ENCODE measurements around the gene DDX17. TPM values are rescaled to one million over a fixed set of nuclear protein-coding genes. Genes with fewer than 3 reads are reported as not detected.

DDX17 gene
- total and polyA plus RNA-seq, 2 experiments from 2014 or later = 88.0 to 603 TPM

DNA sequence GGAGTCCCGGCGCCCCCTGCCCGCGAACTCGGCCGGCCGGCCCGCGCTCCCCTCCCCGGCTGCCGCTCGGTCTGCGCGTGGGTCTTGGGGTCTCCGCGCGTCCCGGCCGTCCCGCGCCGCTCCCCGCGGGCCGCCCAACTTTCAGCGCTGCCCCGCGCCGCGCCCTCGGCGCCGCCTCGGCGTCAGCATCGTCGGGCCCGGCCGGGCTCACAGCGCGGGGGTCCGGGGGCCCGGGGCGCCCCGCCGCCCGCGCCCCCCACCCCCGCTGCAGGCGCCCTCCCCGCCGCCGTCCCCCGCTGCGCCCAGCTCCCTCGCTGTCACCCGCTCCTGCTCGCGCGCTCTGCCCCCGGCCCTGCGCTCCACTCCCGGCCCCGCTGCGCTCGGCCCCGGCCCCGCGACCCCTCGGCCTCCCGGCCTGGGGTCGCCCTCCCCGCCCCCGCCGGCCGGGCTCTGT, 51.0 kb downstream of the DDX17 start, which contains the start of gene KCNJ4:
Gene KCNJ4, minus strand, starts transcription at position 124 of the 454 bp plus-strand sequence. CDS start 27,067 bp downstream, outside the sequence.
- no peak; the same call in 2 of the 3 replicates for ATAC-seq
- peaks cover 28% of the 10 kb centered on the region for H3K4me1 Mint-ChIP-seq
- peak within 1 kb of the TSS; percentile 77 for H3K4me3 Mint-ChIP-seq
- Histone ChIP-seq H3K27ac (ENCODE audit: low read depth) (no peak within 1 kb of the TSS), H3K36me3 (ENCODE audit: insufficient read depth) (no peaks in the 10 kb centered on the region), H3K4me2 (peak within 1 kb of the TSS; percentile 86), H3K27me3 (ENCODE audit: insufficient read depth) (peaks cover 72% of the 10 kb centered on the region), H3K4me1 (ENCODE audit: insufficient read depth) (peaks cover 8% of the 10 kb centered on the region; the same call in 1 of the 2 replicates), H3F3A (replicated peaks; ENCODE audit: low read depth) (peaks cover 12% of the 10 kb centered on the region; the same call in 1 of the 2 replicates), H4K20me1 (replicated peaks; ENCODE audit: insufficient read depth) (no peaks in the 10 kb centered on the region; the same call in 1 of the 2 replicates), H3K79me2 (replicated peaks; ENCODE audit: insufficient read depth) (no peaks in the 10 kb centered on the region), H2AFZ (peak within 1 kb of the TSS; percentile 84; the same call in 1 of the 2 replicates), H3K4me3 (peak within 1 kb of the TSS; percentile 74), H3K9me2 (ENCODE audit: insufficient read depth) (no peaks in the 10 kb centered on the region)
- peaks cover 48% of the 10 kb centered on the region for H3K27me3 Mint-ChIP-seq (ENCODE audit: insufficient read depth, low read depth, poor library complexity)
- no peak within 1 kb of the TSS for H3K27ac Mint-ChIP-seq
- peaks cover 4% of the 10 kb centered on the region; the same call in 1 of the 3 replicates for H3K9me3 Mint-ChIP-seq
- no peaks in the 10 kb centered on the region; the same call in 2 of the 3 replicates for H3K36me3 Mint-ChIP-seq (ENCODE audit: low read depth)
- no peak for DNase-seq (ENCODE audit: low spot score)
- no peak for TF ChIP-seq CREB1 (CRISPR knock-in tag; IDR thresholded peaks at IDR 0.05; ENCODE audit: low read depth)
- no peak for TF ChIP-seq JUNB (IDR thresholded peaks at IDR 0.05; ENCODE audit: unreplicated experiment)
- TF ChIP-seq EZH2 (IDR thresholded peaks at IDR 0.05; ENCODE audit: low read depth, unreplicated experiment) = no peak
- no peak for TF ChIP-seq STAT1 (IDR thresholded peaks at IDR 0.05; ENCODE audit: unreplicated experiment)
- TF ChIP-seq ZNF331 (CRISPR knock-in tag; IDR thresholded peaks at IDR 0.05; ENCODE audit: low read depth) = no peak
- no peak for TF ChIP-seq POLR2AphosphoS5 (IDR thresholded peaks at IDR 0.05; ENCODE audit: low read depth)
- TF ChIP-seq EZH2phosphoT487 (IDR thresholded peaks at IDR 0.05; ENCODE audit: unreplicated experiment) = no peak
- TF ChIP-seq, protein P1, sequence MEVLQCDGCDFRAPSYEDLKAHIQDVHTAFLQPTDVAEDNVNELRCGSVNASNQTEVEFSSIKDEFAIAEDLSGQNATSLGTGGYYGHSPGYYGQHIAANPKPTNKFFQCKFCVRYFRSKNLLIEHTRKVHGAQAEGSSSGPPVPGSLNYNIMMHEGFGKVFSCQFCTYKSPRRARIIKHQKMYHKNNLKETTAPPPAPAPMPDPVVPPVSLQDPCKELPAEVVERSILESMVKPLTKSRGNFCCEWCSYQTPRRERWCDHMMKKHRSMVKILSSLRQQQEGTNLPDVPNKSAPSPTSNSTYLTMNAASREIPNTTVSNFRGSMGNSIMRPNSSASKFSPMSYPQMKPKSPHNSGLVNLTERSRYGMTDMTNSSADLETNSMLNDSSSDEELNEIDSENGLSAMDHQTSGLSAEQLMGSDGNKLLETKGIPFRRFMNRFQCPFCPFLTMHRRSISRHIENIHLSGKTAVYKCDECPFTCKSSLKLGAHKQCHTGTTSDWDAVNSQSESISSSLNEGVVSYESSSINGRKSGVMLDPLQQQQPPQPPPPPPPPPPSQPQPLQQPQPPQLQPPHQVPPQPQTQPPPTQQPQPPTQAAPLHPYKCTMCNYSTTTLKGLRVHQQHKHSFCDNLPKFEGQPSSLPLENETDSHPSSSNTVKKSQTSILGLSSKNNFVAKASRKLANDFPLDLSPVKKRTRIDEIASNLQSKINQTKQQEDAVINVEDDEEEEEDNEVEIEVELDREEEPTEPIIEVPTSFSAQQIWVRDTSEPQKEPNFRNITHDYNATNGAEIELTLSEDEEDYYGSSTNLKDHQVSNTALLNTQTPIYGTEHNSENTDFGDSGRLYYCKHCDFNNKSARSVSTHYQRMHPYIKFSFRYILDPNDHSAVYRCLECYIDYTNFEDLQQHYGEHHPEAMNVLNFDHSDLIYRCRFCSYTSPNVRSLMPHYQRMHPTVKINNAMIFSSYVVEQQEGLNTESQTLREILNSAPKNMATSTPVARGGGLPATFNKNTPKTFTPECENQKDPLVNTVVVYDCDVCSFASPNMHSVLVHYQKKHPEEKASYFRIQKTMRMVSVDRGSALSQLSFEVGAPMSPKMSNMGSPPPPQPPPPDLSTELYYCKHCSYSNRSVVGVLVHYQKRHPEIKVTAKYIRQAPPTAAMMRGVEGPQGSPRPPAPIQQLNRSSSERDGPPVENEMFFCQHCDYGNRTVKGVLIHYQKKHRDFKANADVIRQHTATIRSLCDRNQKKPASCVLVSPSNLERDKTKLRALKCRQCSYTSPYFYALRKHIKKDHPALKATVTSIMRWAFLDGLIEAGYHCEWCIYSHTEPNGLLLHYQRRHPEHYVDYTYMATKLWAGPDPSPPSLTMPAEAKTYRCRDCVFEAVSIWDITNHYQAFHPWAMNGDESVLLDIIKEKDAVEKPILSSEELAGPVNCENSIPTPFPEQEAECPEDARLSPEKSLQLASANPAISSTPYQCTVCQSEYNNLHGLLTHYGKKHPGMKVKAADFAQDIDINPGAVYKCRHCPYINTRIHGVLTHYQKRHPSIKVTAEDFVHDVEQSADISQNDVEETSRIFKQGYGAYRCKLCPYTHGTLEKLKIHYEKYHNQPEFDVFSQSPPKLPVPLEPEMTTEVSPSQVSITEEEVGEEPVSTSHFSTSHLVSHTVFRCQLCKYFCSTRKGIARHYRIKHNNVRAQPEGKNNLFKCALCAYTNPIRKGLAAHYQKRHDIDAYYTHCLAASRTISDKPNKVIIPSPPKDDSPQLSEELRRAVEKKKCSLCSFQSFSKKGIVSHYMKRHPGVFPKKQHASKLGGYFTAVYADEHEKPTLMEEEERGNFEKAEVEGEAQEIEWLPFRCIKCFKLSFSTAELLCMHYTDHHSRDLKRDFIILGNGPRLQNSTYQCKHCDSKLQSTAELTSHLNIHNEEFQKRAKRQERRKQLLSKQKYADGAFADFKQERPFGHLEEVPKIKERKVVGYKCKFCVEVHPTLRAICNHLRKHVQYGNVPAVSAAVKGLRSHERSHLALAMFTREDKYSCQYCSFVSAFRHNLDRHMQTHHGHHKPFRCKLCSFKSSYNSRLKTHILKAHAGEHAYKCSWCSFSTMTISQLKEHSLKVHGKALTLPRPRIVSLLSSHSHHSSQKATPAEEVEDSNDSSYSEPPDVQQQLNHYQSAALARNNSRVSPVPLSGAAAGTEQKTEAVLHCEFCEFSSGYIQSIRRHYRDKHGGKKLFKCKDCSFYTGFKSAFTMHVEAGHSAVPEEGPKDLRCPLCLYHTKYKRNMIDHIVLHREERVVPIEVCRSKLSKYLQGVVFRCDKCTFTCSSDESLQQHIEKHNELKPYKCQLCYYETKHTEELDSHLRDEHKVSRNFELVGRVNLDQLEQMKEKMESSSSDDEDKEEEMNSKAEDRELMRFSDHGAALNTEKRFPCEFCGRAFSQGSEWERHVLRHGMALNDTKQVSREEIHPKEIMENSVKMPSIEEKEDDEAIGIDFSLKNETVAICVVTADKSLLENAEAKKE (CRISPR knock-in tag; IDR thresholded peaks at IDR 0.05) = no peak
- no peak for TF ChIP-seq REST (IDR thresholded peaks at IDR 0.05; ENCODE audit: unreplicated experiment)
- TF ChIP-seq, protein P2, sequence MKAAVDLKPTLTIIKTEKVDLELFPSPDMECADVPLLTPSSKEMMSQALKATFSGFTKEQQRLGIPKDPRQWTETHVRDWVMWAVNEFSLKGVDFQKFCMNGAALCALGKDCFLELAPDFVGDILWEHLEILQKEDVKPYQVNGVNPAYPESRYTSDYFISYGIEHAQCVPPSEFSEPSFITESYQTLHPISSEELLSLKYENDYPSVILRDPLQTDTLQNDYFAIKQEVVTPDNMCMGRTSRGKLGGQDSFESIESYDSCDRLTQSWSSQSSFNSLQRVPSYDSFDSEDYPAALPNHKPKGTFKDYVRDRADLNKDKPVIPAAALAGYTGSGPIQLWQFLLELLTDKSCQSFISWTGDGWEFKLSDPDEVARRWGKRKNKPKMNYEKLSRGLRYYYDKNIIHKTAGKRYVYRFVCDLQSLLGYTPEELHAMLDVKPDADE (IDR thresholded peaks at IDR 0.05) = no peak

All from GM23338 (cell line).